HG03196 (cell line): ENCODE measurements around the gene TMPRSS7.

Experiments
- ATAC-seq: cut with Tn5 transposase; IDR thresholded peaks from one replicate; pipeline ENCODE4 v1.9.1; 2021; ENCODE audit not compliant: unreplicated experiment

TMPRSS7 gene

GRCh38 chr3:112093180-112093522 lies 58.6 kb downstream of the TMPRSS7 start:
- no peak for ATAC-seq

GRCh38 chr3:112095731-112096130 lies 61.2 kb downstream of the TMPRSS7 start:
- no peak for ATAC-seq

GRCh38 chr3:112096176-112096575 lies 61.6 kb downstream of the TMPRSS7 start:
- ATAC-seq: no peak

GRCh38 chr3:112097378-112097777 lies 62.8 kb downstream of the TMPRSS7 start:
- ATAC-seq: peak; percentile 49

GRCh38 chr3:112101916-112102315 lies 67.4 kb downstream of the TMPRSS7 start:
- no peak for ATAC-seq

- ATAC-seq: no peak
These were observed 70.2 kb downstream of the TMPRSS7 start for GRCh38 chr3:112104774-112105173.

GRCh38 chr3:112109322-112109721 lies 74.8 kb downstream of the TMPRSS7 start:
- ATAC-seq: no peak

- ATAC-seq: peak; percentile 51
These were observed 77.4 kb downstream of the TMPRSS7 start for GRCh38 chr3:112111785-112112402.

GRCh38 chr3:112114576-112115160 lies 80.1 kb downstream of the TMPRSS7 start:
- ATAC-seq: no peak

- peak; percentile 33 for ATAC-seq
These were observed 80.7 kb downstream of the TMPRSS7 start for GRCh38 chr3:112115161-112115739.

- ATAC-seq: no peak
These were observed 81.4 kb downstream of the TMPRSS7 start for GRCh38 chr3:112115806-112116383.

- ATAC-seq: no peak
These were observed 82.2 kb downstream of the TMPRSS7 start for GRCh38 chr3:112116748-112117186.

- ATAC-seq: no peak
These were observed 82.9 kb downstream of the TMPRSS7 start for GRCh38 chr3:112117415-112117814.

- ATAC-seq: no peak
These were observed 83.5 kb downstream of the TMPRSS7 start for GRCh38 chr3:112117841-112118571.

GRCh38 chr3:112119962-112120836 lies 85.7 kb downstream of the TMPRSS7 start:
- ATAC-seq: no peak

GRCh38 chr3:112121577-112122547 lies 87.3 kb downstream of the TMPRSS7 start:
- no peak for ATAC-seq

- no peak for ATAC-seq
These were observed 88.3 kb downstream of the TMPRSS7 start for GRCh38 chr3:112122870-112123269.

GRCh38 chr3:112123548-112123947 lies 89.0 kb downstream of the TMPRSS7 start:
- ATAC-seq: no peak

GRCh38 chr3:112124907-112125607 lies 90.5 kb downstream of the TMPRSS7 start:
- ATAC-seq: no peak
